Urothelium cell line (cell line): Measurements from ENCODE around the gene CCS.
A peak's percentile ranks its signal among the peaks of the same experiment; 100 is the strongest.
"Not testable (repeated sequence)": the region's sequence is repeated elsewhere in the genome, so short reads cannot be mapped to it uniquely, and the experiment has no call there.

Experiments
- DNase-seq: peaks from one replicate; pipeline ENCODE4 v3.0.0; 2011; ENCODE audit warnings: low spot score, mixed read lengths
- FAIRE-seq: peaks from 2 replicates; lab custom pipeline; 2011; peaks lifted over from hg19 to GRCh38; lab: Jason Lieb, UNC

CCS gene, protein sequence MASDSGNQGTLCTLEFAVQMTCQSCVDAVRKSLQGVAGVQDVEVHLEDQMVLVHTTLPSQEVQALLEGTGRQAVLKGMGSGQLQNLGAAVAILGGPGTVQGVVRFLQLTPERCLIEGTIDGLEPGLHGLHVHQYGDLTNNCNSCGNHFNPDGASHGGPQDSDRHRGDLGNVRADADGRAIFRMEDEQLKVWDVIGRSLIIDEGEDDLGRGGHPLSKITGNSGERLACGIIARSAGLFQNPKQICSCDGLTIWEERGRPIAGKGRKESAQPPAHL

GRCh38 chr11:66592457-66593302 is at the start of gene CCS, which contains the start of gene CCDC87:
Gene CCS, plus strand, starts transcription at chr11:66593185. Its CDS starts 77 bp downstream, at chr11:66593262.
Gene CCDC87, minus strand, starts transcription at chr11:66593063. Its CDS starts 48 bp downstream, at chr11:66593015.
- FAIRE-seq (peak; percentile 42), DNase-seq (peak; percentile 100)

DNA sequence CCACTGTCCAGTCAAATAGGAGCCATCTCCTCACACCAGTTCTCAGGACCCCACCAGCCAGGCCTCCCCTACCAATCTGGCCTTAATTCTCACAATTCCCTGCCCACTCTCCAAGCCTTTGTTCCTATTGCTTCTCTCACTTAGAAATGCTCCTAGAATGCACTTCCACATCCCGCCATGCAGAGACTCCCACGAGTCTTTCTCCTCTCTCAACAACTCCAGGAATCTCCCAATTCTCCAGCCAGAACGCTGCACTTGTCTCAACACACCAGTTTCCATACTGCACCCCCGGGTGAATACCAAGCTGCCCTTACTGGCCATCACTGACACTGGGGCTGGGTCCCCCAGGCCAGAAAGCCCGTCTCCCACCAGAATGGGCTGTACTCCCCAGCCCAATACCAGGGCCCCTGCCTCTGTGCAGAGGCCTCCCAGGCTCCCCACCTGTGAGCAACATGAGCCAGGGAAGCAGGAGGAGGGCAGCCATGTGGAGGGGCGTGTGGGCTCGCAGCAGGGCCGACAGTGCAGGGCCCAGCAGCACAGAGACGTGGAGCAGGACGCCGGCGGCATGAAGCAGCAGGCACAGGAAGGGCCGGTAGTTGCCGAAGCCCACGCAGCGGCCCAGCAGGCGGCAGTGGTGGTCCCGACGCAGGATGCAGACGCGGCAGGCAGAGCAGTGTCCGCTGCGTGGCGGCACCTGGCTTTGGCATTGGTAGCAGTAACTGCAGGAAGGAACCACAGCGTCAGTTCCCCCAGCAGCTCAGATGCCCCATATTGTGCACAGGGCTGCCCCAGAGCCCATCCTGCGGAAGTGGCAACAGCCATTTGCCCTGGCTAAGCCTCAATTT is 49.5 kb upstream of the CCS start:
- DNase-seq (no peak), FAIRE-seq (no peak)

DNA sequence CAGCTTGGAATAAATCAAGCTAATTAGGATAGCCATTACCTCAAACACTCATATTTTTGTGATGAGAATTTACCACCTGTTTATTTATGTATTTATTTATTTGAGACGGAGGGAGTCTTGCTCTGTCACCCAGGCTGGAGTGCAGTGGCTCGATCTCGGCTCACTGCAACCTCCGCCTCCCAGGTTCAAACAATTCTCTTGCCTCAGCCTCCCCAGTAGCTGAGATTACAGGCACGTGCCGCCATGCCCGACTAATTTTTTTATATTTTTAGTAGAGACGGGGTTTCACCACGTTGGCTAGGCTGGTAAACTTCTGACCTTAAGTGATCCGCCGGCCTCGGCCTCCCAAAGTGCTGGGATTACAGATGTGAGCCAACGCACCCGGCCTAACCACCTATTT is 48.0 kb upstream of the CCS start:
- FAIRE-seq, DNase-seq: not testable (repeated sequence)

DNA sequence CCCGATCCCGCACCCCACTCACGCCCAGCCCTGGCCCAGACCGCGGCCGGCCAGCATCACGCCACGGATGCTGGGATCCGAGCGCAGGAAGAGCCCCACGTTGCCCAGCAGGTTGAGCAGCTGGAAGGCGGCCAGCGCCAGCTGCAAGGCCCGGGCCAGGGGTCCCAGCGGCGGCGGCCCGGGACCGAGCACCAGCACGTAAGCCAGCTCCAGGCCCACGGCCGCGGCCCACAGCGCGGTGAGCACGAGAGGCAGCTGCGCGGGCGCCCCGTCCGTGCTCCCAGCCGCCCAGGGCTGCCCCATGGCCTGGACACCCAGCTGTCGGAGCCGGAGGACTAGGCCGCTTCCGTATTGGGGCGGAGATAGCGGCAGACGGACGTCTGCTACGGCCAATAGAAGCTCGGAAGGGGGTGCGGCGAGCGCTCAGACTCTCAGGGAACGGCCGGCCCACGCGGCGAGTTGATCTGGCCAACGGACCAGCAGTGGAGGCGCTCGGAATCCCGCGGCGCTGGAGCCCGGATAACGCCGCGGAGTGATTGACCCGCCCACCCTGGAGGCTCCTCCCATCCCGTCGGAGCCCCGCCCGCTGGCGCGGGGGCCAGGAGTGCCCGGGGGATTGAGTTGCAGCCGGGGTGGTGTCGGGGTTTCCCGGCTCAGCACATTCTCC is 47.2 kb upstream of the CCS start, which contains the start of gene ZDHHC24:
Gene ZDHHC24, minus strand, starts transcription at position 348 of the 667 bp plus-strand sequence. Its CDS starts 45 bp downstream, at position 303.
- FAIRE-seq (no peak), DNase-seq (peak; percentile 99)

GRCh38 chr11:66546368-66546965 is 46.5 kb upstream of the CCS start, which contains the start of gene ACTN3:
Gene ACTN3, plus strand, starts transcription at chr11:66546903. Its CDS starts 35 bp downstream, at chr11:66546938.
- DNase-seq (no peak), FAIRE-seq (no peak)

- DNase-seq (no peak), FAIRE-seq (no peak)
Observed at GRCh38 chr11:66546966-66547661, 45.9 kb upstream of the CCS start.

DNA sequence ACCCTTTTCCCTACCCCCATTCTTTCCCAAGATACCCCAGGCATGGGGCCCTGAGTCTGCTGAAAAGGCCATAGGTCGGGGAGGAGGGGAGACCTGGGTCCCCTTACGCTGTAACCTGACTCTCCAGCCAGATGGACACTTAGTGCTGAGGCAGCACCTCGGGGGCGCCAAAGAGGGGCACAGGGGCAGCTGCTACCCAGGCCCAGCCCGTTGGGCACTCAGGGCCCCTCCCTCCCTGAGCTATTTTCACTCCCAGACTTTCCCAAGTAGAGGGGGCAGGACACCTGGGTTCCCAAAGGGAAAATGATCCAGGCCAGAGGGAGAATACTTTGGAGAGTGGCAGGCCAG is 45.3 kb upstream of the CCS start:
- FAIRE-seq = no peak
- DNase-seq = no peak

DNA sequence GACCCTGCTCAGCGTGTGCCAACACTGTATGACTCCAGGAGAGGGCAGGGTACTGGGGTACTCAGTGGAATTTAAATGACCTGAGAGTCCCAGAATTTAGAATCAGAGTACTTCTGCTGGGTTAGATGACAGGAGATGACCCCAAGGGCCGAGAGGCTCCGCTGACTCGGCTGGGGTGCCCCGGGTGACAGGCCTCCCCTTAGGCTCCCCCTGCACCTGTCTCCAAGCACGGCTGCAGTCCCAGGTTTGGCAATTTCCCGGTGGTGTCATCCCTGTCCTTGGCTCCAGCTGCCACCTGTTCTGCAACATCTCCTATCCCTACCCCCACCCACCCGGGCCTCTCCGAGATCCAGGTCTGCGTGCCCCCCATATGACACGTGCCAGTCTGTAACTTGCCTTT is 44.9 kb upstream of the CCS start:
- FAIRE-seq (no peak), DNase-seq (no peak)

DNA sequence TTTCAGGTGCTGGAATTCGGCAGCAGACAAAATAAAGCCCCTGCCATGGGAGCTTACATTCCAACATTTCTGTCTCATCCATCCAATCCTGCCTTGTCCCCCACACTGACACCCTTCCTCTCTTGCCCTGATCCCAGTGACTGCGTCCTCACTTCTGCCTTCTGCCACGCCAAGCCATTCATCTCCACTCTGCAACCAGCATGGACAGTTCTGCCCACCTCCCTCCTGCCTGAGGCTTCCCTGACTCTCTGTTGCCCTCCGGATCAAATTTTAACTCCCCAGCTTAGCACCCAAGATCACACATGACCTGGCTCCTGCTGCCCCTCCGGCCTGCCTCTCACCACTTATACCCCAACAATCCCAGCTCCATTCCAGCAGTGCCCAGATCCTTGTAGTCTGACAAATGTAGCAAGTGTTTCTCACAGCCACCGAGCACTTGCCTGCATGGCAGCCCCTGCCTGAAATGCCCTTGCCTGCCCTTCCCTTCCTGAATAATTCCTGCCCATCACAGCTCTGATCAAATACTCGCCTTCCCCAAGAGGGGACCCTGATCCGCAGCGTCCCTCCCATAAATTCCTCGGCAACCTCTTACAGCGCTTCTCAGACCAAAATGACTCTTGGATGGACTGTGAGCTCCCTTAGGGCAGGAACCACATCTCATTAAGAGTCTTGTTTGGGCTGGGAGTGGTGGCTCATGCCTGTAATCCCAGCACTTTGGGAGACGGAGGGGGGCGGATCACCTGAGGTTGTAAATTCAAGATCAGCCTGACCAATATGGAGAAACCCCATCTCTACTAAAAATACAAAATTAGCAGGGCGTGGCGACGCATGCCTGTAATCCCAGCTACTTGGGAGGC is 44.0 kb upstream of the CCS start:
- FAIRE-seq (no peak), DNase-seq (no peak)

GRCh38 chr11:66549696-66550095 is 43.3 kb upstream of the CCS start:
- FAIRE-seq (no peak), DNase-seq (no peak)

DNA sequence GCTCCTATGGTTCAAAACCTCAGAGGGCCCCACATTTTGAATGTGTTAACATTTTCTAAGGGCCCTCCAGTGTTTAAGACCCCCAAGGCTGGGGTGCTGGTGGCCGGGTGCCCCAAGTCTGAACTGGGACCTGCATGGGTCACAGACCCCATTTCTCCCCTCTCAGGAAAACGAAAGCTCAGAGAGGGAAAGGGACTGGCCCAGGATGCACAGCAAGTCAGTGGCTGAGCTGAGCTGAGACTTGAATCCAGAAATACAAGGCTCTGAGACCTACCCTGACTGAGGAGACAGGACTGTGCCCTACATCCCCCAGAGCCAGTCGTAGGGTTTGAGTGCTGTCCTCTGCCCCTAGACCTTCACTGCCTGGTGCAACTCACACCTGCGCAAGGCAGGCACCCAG is 42.1 kb upstream of the CCS start:
- no peak for DNase-seq
- FAIRE-seq = no peak

DNA sequence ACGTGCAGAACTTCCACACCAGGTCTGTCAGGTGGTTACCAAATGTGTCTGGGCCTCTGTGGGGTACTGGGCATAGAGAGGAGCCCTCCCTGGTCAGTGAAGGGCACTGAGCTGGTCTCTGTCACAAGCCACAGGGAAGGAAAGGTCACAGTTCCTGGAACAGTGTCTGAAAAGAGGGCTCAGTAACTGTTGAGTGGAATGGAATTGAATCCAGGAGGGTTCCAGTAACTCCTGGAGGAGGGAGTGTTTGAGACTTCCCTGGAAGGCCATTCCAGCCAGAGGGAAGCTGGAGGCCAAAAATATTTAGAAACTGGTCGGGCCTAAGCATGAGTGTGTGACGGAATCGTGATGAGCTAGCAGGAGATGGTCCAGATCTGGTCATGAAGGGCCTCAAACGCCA is 38.4 kb upstream of the CCS start:
- no peak for DNase-seq
- no peak for FAIRE-seq

GRCh38 chr11:66555416-66555815 is 37.6 kb upstream of the CCS start:
- peak; percentile 82 for FAIRE-seq
- DNase-seq = no peak

GRCh38 chr11:66556086-66556485 is 36.9 kb upstream of the CCS start:
- FAIRE-seq (no peak), DNase-seq (no peak)

DNA sequence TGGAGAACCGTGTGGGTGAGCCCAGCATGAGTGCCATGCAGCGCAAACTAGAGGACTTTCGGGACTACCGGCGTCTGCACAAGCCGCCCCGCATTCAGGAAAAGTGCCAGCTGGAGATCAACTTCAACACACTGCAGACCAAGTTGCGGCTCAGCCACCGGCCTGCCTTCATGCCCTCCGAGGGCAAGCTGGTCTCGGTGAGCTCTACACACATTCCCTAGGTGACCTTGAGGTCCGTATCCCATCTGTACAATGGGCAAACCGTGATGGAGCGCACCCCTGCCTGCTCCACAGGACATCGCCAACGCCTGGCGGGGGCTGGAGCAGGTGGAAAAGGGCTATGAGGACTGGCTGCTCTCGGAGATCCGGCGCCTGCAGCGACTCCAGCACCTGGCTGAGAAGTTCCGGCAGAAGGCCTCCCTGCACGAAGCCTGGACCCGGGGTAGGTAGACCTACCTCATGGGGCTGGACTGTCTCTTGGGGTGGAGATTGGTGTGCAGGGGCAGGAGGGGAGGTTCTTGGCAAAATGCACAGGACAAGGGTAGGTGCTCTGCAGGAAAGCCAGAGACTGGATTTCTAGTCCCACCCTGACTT is 35.2 kb upstream of the CCS start:
- DNase-seq (no peak), FAIRE-seq (peak; percentile 30)

DNA sequence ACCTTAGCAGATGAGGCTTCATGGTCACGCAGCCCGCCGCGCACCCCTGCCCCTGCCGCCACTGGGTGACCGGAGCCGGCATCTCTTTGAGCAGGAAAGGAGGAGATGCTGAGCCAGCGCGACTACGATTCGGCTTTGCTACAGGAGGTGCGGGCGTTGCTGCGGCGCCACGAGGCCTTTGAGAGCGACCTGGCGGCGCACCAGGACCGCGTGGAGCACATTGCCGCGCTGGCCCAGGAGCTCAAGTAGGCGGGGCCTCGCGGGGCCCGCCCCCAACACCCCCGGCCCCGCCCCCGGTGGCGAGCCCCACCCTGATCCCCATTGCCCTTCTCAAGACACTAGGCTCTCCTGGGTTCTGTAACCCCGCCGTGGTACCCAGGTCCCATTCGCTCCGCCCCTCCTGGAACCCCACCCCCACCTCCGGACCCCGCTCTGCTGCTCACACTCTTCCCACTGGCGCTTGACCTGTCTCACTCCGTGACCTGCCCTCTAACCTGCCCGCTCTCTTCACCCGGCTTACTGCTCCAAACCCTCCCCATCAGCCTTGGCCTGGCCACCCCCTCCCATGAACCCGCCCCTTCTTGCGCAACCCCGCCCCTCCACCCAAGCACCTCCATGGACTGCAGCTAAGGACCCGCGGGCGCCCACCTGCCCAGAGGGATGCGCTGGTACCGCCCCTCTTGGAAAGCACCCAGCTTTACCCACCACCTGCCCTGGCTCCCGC is 33.7 kb upstream of the CCS start:
- FAIRE-seq (no peak), DNase-seq (no peak)

DNA sequence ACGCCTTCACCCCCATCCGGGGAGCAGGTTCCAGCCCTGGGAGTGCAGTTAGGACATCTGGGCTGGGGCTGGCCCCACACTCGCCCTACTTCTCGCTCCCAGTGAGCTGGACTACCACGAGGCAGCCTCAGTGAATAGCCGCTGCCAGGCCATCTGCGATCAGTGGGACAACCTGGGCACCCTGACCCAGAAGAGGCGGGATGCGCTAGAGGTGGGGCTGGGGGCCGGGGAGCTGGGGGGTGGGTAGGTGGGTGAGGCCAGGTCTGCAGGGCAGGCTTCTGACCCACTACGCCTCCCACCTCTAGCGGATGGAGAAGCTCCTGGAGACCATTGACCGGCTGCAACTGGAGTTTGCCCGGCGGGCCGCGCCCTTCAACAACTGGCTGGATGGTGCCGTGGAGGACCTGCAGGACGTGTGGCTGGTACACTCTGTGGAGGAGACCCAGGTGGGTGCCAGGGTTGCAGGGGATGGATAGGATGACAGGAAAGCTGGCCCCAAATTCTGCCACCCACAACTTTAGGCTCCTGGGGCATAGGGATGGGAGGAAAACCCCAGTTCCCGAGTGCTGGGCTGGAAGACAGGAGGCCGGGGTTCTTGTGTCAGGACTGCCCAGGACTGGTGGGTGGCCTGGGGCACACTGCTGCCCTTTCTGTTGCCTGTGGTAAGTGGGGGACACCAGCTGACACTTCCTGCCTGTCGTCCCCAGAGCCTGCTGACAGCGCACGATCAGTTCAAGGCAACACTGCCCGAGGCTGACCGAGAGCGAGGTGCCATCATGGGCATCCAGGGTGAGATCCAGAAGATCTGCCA is 32.9 kb upstream of the CCS start:
- FAIRE-seq (no peak), DNase-seq (no peak)
